Cardiac septum (tissue), 1 donor: Measurements from ENCODE around the gene DTNBP1. TPM values are rescaled to one million over a fixed set of nuclear protein-coding genes. Genes with fewer than 3 reads are reported as not detected.

ENCODE experiments used
- DNase-seq: peaks from one replicate; pipeline ENCODE4 v3.0.0-alpha.2; 2020; ENCODE audit warnings: low spot score
- intact Hi-C: fragments of 100-400 bp; cut with DNase I; formaldehyde crosslinking; loops from one replicate; pipeline ENCODE4 v1.14.0; 2022
- total RNA-seq: library from RNA; stranded (reverse); fragmentation: NEBNext Ultra II Directional; extraction: Animal tissue kit (Norgen Biotek cat#: 25700); gene quantifications from one replicate; pipeline ENCODE4 v1.2.1, GENCODE V29; 2021
- donor health status: DM: no; HTN: no; CAD: no.

DTNBP1 gene
- total RNA-seq, 1 donor from 2014 or later: 19.0 TPM

GRCh38 chr6:15500078-15500740, 162.6 kb downstream of the DTNBP1 start:
- intact Hi-C loops: loop anchor here (5.0 kb wide), 1 partner anchor 122 kb away; no protein-coding TSS in a partner anchor

DNA sequence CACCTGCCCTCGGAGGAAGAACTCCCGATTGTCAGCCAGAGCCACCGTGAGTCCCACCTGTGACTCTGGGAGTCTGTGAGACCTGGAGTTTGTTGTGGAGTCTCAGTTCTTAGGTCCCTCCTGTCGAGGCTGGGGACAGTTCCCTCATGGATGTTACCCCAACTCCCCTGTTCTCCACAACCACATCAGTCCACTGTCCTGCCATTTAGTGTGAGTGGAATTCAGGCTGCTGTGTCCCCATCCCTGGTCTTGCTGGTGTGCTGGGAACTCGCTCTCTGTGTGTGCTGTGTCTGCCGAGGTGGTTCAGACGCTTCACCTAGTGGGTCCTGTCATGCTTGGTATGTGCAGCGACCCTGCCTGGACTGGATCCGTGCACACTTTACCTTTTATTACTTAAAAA, 163.2 kb downstream of the DTNBP1 start:
- no peak for DNase-seq
- intact Hi-C loops: loop anchor here (5.0 to 10.0 kb wide), 2 partner anchors 252 to 615 kb away; partner anchors contain the start of gene JARID2

More at GRCh38 chr6:15500078-15500740, 162.6 kb downstream of the DTNBP1 start:
- DNase-seq: peak; percentile 61

DNA sequence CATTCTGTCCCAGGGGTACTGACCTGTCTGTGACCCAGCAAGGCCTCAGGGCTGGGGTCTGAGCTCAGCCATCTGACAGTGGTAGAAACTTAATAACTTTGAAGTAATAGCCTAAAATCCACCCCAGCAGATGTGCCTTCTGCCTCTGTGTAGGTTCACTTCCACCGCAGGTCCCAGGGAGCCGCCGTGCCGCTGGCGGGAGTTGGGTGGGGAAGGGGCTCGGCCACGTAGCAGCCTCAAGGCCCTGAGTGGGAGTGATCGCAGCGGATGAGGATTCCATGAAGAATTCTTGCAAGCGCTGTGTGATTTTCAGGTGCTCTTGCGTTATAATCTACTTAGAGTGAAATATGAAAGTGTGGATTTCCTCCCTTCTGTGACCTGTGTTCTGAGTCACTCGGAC, 163.7 kb downstream of the DTNBP1 start:
- DNase-seq: no peak
- intact Hi-C loops: loop anchor here (5.0 to 10.0 kb wide), 2 partner anchors 252 to 614 kb away; partner anchors contain the start of gene JARID2

DNA sequence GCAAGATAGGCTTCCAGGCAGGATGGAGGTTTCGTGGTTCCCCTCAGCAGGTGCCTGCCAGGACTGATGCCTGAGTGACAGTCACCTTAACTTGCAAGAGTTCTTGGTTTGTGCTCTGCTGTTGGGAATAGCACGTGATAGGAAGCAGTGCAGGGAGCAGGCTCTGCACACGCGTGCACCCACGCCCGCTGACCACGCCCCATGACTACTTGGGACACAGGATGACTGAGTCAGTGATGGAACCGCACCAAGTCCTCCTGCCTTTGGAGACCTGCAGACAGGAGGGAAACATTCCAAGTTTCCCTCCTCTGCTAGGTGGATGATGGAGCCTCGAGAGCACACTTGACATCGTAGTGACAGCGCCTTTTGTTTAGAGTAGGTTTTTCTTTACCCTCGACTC, 164.2 kb downstream of the DTNBP1 start:
- DNase-seq: no peak
- intact Hi-C loops: loop anchor here (5.0 to 10.0 kb wide), 2 partner anchors 251 to 614 kb away; partner anchors contain the start of gene JARID2

DNA sequence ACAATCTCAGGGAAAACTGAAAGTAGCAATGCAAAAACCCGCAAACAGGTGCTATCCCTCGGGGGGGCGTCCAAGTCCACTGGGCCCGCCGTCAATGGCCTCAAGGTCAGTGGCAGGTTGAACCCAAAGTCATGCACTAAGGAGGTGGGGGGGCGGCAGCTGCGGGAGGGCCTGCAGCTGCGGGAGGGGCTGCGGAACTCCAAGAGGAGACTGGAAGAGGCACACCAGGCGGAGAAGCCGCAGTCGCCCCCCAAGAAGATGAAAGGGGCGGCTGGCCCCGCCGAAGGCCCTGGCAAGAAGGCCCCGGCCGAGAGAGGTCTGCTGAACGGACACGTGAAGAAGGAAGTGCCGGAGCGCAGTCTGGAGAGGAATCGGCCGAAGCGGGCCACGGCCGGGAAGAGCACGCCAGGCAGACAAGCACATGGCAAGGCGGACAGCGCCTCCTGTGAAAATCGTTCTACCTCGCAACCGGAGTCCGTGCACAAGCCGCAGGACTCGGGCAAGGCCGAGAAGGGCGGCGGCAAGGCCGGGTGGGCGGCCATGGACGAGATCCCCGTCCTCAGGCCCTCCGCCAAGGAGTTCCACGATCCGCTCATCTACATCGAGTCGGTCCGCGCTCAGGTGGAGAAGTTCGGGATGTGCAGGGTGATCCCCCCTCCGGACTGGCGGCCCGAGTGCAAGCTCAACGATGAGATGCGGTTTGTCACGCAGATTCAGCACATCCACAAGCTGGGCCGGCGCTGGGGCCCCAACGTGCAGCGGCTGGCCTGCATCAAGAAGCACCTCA, 166.3 kb downstream of the DTNBP1 start:
- intact Hi-C loops: loop anchor here (5.0 to 10.0 kb wide), 2 partner anchors 249 to 612 kb away; partner anchors contain the start of gene JARID2
- DNase-seq: peak; percentile 72

DNA sequence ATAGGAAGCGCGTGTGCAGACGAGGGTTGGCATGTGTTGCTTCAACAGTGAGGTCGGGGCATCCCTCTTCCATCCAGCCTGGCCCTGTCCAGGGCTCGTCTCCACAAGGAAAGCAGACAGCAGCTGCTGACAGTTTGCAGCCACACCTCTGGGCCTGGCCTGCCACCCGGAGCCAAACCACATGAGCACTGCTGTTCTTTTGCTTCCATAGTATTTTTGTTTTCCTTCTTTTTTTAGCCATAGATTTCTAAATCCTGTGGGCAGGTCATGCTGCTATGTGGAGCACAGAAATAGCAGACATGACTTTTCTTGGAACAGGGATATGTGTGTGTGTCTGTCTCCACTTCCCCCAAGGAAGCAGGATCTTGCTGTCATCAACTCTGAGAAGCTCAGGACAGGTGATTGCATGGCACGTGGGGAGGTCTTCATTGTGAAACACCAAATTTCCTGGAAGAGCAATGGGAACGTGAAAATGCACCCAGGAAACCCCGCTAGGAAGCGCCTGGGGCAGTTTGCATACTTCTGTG, 167.4 kb downstream of the DTNBP1 start:
- intact Hi-C loops: loop anchor here (5.0 to 10.0 kb wide), 2 partner anchors 248 to 611 kb away; partner anchors contain the start of gene JARID2
- DNase-seq: peak; percentile 80

GRCh38 chr6:15493437-15494168, 169.2 kb downstream of the DTNBP1 start:
- DNase-seq: peak; percentile 35
- intact Hi-C loops: loop anchor here (5.0 to 10.0 kb wide), 3 partner anchors 51 to 1281 kb away; no protein-coding TSS in a partner anchor

- intact Hi-C loops: loop anchor here (5.0 to 10.0 kb wide), 3 partner anchors 50 to 1280 kb away; no protein-coding TSS in a partner anchor
- DNase-seq: no peak
Observed at GRCh38 chr6:15491986-15492269, 170.9 kb downstream of the DTNBP1 start.

DNA sequence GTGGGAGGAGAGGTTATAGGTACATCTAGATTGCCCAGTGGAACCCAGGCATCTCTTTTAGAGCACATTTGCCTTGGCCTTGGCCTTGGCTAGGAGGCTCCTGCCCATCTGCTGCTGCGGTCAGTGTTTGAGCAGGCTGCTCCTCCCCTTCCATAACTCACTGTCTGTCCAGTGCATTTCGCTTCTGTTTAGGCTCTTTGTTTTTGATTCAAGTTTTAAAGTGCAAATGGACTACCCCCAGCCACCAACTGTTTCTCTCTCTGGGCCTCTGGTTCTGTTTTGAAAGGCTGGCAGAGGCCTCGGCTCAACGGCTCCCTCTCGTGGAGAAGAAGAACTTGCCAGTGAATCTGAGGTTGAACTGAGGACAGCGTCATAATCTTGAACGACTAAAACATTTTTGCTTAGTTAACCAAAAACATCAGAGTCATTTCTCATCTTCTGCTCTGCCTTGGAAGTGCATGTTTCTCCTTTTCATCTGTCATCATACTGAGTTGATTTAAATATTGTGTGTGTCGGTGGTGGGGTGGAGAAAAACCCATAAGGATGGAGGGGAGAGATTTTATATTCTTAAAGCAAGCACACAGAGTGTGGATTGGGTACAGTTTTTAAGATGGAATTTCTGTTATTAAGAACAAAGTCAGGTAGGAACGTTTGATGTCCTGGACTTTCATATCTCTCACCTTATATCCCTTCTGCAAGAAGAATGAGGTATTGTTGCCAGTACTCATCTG, 171.4 kb downstream of the DTNBP1 start:
- peak; percentile 86 for DNase-seq

DNA sequence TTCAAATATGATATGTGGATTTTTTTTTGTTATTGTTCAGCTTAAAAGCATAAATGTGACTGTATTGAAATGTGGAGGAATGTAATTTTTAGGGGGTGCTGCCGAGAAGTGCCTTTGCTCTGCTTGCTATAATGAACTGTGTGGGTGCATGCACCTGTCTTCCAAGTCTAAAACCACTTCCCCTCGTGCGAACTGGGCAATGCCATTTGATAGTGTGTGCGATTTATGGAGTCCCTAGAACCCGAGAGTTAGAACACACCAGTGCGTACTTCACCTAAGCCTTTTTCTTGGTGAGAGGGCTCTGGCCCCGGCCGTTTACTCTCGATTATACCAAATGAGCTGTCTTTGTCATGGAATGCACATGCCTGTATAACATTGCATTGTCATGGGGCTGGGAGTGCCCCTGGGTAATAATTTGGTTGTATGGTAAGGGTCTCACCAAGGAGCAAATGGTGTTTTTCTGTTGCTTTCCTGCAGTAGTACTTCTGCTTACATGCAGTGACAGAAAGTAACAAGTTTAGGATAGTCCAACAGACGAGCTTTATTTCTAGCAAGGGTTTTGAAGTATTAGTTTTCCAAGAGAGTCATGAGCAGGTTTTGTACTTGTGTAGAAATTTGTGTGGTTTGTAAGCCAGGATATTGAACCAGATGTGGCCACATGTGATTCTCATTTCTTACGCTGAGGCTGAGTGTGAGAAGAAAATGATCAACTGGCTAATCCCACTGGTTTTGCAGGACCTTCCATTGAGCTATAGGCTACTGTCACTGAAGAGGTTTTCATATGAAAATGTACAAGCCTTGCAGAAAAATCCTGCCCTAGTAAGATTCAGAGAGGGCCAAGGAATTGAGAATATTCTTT, 172.4 kb downstream of the DTNBP1 start:
- intact Hi-C loops: loop anchor here (5.0 to 10.0 kb wide), 3 partner anchors 48 to 1278 kb away; no protein-coding TSS in a partner anchor
- no peak for DNase-seq

More for the DNA sequence above, 171.4 kb downstream of the DTNBP1 start:
- intact Hi-C loops: loop anchor here (5.0 to 10.0 kb wide), 3 partner anchors 49 to 1279 kb away; no protein-coding TSS in a partner anchor

DNA sequence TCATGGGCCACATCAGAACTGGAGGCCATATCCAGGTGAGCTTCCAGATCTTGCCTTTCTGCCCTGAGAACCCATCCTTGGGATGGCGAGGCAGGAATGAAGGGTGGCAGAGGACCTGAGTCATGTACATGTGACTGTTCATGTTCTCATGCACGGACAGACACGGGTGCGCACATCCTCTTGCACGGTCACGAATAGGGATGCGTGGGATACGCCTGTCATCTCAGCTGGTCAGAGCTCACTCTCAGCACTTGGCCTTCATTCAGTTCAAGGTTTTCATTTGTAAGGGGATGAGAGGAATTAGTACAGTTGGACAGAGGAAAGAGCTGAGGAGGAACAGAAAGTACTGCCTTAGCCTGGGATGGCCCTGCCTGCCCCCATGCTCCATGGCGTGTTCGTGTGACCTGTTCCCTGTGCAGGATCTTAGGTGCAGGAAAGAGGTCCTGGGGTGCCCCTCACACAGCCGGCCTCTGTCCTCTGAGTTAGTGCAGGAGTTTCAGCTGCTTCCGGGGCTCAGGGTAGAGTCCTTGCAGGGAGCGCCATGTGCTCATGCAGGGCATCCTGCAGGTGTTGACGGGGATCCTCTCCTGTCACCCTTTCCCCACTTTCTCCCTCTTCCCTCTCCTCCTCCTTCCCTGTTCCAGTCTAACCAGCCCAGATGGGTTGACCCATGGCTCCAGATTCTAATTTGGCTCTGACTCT, 173.4 kb downstream of the DTNBP1 start:
- intact Hi-C loops: no loop called here

GRCh38 chr6:15487262-15487661, 175.6 kb downstream of the DTNBP1 start:
- no peak for DNase-seq
- intact Hi-C loops: no loop called here

More for the DNA sequence above, 173.4 kb downstream of the DTNBP1 start:
- DNase-seq: no peak

DNA sequence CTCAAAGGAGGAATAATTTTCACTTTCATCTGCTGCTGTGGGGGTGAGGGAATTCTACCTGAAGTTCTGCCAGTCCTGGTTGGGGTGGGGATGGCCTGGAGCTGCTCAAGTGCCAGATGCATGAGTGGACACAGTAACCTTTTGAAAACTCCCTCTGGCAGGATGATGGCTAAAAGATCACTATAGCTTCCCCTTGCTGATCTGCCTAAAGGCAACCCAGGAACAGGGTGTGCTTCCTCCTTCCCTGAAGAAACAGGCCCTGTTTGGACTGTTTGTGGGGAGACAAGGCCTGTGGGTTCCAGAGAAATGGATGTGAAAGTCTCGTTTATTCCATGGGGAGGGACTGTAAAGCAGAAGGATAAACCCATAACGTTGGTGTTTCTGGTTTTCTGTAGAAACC, 176.9 kb downstream of the DTNBP1 start:
- DNase-seq: no peak
- intact Hi-C loops: no loop called here

DNA sequence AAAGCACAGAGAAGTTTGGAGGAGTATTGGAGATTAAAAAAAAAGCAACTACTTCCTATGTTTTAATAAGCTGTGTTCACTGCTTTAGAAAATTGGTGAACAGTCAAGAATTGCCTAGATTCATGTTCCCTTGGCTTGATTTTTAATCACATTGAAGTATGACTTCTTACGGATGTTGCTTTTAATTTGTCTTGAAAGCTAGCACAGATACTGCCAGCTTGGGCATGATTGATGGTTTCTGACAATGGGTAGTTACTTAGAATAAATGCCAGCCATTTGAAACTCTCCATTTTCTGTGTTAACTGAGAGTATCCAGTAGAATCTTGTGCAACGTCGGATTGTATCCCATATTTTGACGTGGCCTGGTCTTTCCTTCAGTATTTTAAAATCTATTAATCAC, 178.0 kb downstream of the DTNBP1 start:
- DNase-seq: no peak
- intact Hi-C loops: no loop called here

DNA sequence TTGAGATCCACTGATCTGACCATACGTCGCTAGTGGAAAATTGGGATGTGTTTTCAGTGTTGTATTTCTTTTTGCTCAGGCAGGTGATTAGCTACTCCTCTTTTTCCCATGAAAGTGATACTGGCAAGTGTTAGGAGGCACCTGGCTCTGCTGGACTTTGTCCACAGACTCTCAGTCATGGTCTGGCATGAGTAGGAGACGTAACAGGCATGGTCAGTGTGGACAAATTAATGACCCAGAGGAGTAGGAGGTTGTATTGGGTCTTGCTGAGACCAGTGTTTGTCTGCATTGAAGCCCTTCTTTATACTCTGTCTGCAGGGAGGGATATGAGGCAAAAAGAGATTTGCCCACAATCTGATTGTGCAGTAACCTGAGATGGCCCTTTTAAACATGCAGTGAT, 178.7 kb downstream of the DTNBP1 start:
- intact Hi-C loops: no loop called here
- no peak for DNase-seq

DNA sequence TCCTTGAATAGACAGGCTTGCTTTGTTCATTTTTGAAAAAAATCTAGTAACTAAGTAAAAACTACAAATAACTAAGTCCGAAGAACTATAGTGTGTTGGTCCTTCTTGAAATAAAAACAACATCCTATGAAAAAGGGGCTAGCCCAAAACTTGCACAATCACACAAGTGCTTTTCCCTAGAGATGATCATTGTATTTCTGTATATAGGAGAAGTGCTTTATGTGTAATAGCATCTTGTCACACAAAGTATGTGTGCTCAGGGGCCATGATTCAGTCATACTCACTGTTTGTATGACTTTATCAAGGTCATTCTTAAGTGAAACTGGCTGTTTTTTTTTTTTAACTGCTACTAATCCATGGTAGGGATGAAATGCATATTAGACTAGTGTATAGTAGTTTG, 179.8 kb downstream of the DTNBP1 start:
- DNase-seq: no peak
- intact Hi-C loops: no loop called here
